Stimulated activated CD4-positive, alpha-beta T cell treated with anti-CD3 and anti-CD28 coated beads, Interleukin-1b, Interleukin-23, amount 100 ng/mL, for 1 hour (primary cell): ENCODE measurements around the gene METAP1D.
A peak's percentile ranks its signal among the peaks of the same experiment; 100 is the strongest.
"Not testable (repeated sequence)": the region's sequence is repeated elsewhere in the genome, so short reads cannot be mapped to it uniquely, and the experiment has no call there.

Experiments
- DNase-seq, 2 donors: peaks; one replicate each; pipeline ENCODE4 v3.0.0-alpha.2; 2020; ENCODE audit warnings: low read depth in 2 of 2

The METAP1D gene

DNA sequence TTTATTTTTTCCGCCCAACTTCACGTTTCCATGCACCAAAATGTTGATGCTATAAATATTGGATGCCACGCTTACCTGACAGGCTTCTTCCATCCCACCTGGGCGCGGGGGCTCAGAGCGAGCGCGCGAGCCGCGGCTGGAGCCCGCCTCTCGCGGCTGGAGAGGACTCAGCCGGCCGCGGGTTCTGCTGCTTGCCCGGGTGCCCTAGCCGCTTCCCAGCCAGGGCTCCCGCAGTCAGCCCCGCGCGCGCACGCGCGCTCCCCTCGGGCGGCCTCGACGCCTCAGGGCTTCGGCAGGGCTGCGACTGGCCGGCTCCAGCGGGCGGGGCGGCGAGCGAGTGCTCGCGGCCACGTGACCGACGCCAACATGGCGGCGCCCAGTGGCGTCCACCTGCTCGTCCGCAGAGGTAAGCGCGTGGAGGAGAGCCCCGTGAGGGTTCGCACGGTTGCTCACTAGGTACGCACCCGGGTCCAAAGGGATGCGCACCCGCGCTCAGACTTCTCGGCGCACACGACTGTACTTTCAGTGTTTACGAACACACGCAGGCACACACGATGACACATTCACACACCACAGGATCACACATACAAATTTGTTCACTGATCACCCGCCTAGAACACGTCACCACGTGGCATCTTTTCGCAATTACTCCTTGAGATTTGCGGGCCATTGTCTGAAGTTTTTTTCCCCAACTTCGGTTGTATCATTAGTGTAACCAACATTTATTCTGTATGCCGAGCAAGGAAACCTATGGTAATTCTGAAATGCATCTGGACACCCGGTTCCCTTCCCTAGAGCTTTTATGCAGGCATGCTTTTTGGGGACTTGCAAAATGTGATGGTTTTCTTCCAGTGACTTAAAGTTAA is at the start of gene METAP1D:
METAP1D (plus strand) TSS at position 350 of the 866 bp plus-strand sequence; CDS start at position 367, 17 bp downstream.
- DNase-seq = peak; percentile 52 to 75

DNA sequence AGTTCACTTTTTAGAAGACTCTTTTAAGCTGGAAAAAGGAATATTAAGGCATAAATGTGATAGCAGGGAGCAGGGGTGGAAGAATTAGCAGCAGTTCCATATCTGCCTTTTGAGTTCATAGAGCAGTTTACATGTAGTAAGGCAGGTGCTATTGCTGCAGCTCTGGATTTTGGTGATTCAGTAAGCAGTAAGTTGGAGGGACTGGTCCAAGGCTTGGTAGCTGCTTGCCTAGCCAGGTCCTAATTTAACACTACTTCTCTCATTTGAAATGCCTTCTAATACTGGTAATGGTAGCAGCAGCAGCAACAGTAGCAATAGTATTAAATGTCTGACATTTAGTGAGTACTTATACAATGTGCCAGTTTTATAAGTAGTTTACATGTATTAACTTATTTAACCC is 47.5 kb upstream of the METAP1D start:
- no peak for DNase-seq

- DNase-seq = no peak
Measured at GRCh38 chr2:171952748-171953147, 47.0 kb upstream of the METAP1D start.

- DNase-seq = no peak
Measured at GRCh38 chr2:171956135-171956825, 43.5 kb upstream of the METAP1D start.

- no peak for DNase-seq
Measured at GRCh38 chr2:171957061-171957460, 42.7 kb upstream of the METAP1D start.

- no peak for DNase-seq
Measured at GRCh38 chr2:171958475-171958874, 41.3 kb upstream of the METAP1D start.

DNA sequence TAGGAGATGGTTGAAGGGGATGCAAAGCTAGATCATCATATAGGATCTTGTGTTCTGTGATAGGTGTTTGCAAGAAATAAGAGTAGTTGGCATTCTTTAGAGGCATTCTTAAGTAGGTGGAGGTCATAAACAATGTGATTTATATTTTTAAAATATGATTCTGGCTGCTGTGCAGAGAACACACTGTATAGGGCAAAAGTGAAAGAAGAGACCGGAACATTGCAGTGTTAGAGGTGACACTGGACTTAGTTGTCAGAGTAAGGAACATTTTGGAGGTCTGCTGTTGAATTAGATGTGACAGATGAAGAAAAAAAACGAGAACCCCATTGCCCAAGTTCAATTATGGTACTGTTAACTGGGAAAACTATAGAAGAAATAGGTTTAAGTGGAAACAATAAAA is 39.8 kb upstream of the METAP1D start:
- DNase-seq = no peak

DNA sequence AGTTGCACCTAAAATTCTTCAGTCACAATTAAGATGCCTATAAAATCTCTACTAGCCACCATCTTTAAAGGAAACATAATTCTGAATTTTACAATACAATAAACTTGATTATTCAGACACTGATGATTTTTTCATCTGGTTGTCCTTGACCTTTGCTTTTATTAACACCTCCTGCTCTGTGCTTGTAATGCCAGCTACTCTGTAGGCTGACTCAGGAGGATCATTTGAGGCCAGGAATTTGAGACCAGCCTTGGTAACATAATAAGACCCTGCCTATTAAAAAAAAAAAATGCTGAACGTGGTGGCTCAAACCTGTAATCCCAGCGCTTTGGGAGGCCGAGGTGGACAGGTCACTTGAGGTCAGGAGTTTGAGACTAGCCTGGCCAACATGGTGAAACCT is 39.2 kb upstream of the METAP1D start:
- no peak for DNase-seq

GRCh38 chr2:171963198-171963597 is 36.6 kb upstream of the METAP1D start:
- no peak for DNase-seq

DNA sequence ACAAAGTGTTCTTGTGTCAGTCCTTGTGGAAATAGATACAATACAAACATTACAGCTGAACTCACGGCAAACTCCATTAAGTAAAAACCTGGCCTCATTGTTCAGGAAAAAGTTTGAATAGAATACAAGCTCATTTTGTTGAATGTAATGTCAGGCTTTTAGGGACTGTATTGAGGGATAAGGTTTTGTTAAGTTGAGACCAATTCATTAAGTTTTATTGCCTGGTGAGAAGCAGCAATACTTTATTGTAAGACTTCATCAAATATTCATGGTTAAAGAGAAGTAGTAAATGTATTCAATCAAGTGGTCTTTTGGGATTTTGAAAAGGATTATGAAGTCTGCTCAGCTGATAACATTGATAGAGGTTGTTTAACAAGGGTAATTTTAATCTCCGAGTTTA is 35.4 kb upstream of the METAP1D start:
- DNase-seq = no peak

DNA sequence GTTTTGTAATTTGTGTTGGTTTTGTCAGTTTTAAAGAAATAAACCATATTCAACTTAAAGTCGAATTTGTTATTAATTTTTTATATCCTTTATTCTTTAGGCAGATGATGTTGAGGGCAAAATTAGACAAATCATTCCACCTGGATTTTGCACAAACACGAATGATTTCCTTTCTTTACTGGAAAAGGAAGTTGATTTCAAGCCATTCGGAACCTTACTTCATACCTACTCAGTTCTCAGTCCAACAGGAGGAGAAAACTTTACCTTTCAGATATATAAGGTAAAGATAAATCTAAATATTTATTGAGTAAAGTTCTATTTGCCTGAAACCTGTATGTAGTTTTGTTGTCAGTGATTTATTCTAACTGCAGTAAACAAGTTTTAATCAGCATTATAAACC is 34.5 kb upstream of the METAP1D start:
- DNase-seq = no peak

DNA sequence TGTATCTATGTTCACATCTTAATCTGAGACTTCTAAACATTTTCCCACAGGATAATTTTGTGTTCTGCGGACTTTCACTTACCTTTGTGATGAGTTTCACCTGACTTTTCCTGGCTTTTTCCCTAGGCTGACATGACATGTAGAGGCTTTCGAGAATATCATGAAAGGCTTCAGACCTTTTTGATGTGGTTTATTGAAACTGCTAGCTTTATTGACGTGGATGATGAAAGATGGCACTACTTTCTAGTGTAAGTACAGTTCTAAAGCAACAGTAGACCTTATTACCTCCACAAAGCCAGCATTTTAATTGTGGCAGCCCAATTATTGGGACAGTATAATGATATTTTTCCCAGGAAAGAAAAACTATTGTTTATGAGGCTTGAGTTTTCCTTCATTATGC is 34.1 kb upstream of the METAP1D start:
- DNase-seq = no peak

GRCh38 chr2:171966235-171966634 is 33.5 kb upstream of the METAP1D start:
- no peak for DNase-seq

GRCh38 chr2:171966688-171967087 is 33.1 kb upstream of the METAP1D start:
- no peak for DNase-seq

- DNase-seq = no peak
Measured at GRCh38 chr2:171968509-171968908, 31.2 kb upstream of the METAP1D start.

DNA sequence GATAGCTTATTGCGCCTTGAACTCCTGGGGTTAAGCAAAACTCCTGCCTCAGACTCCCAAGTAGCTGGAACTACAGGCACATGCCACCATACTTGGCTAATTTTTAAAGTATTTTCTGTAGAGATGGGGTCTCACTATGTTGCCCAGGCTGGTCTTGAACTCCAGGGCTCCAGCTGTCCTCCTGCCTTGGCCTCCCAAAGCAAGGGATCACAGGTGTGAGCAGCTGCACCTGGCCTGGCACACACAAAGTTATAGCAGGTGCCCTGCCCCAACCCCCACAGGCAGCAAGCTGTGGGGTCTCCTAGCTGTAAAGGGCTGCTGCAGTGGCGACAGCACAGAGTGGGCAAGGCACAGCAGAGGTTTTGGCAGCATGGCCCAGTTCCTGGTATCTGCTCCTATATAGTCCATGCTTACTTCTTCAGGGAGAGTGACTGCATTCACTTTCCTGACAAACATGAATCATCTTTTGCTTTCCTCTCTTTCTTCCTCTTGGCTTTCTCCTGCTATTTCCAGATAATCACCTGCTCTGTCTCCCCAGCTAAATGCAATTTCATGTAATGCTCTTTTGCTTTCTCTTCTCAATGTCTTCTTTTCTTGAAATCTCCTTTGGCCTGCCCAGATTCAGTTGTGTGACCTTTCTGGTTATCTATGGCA is 27.3 kb upstream of the METAP1D start:
- no peak for DNase-seq

- DNase-seq = no peak
Measured at GRCh38 chr2:171979103-171979502, 20.6 kb upstream of the METAP1D start.

DNA sequence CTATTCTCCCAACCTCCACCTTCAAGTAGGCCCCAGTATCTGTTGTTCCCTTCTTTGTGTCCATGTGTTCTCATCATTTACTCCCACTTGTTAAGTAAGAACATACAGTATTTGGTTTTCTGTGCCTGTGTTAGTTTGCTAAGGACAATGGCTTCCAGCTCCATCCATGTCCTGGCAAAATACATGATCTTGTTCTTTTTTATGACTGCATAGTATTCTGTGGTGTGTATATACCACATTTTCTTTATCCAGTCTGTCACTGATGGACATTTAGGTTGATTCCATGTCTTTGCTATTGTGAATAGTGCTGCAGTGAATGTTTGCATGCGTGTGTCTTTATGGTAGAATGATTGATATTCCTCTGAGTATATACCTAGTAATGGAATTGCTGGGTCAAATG is 15.8 kb upstream of the METAP1D start:
- not testable (repeated sequence) for DNase-seq

- DNase-seq = no peak
Measured at GRCh38 chr2:171985076-171985475, 14.7 kb upstream of the METAP1D start.

DNA sequence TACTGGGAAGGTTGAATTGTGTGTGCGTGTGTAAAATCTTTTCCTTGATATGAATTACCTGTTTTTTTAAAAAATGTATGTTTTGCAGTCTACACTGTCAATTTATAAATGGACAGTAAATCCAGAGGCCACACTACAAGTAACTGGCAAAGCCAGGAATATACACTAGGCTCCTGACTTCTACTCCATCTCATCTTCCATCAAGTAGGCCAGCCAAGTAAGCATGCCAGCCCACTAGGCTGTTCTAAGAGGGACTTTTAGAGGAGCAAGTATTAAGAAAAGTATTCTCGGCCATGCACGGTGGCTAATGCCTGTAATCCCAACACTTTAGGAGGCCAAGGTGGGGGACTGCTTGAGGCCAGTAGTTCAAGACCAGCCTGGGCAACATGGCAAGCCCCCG is 13.0 kb upstream of the METAP1D start:
- no peak for DNase-seq

DNA sequence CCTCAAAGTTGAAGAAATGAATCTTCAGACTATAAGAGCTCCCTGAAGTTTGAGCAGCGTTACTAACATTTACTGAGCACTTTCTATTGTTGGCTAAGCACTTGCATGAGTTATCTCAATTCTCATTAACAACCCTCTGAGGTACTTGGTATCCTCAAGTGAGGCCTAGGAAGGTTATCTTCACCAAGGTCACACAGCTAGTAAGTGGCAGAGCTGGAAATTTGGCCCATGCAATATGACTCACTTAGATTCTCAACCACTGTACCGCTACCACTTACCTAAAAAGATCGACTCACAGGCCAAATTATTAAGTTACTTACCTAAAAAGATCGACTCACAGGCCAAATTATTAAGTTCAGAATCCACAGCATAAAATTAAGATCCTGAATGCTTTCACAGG is 8.7 kb upstream of the METAP1D start:
- no peak for DNase-seq

- DNase-seq = no peak
Measured at GRCh38 chr2:171995586-171995985, 4.2 kb upstream of the METAP1D start.

GRCh38 chr2:171996021-171996420 is 3.7 kb upstream of the METAP1D start:
- no peak for DNase-seq
